GM19035 (cell line): ENCODE measurements around the gene DNAAF2.
"Not testable (repeated sequence)": the region's sequence is repeated elsewhere in the genome, so short reads cannot be mapped to it uniquely, and the experiment has no call there.

ENCODE experiments used
- ATAC-seq: cut with Tn5 transposase; IDR thresholded peaks from one replicate; pipeline ENCODE4 v1.9.1; 2021; ENCODE audit not compliant: unreplicated experiment

DNAAF2 gene

DNA sequence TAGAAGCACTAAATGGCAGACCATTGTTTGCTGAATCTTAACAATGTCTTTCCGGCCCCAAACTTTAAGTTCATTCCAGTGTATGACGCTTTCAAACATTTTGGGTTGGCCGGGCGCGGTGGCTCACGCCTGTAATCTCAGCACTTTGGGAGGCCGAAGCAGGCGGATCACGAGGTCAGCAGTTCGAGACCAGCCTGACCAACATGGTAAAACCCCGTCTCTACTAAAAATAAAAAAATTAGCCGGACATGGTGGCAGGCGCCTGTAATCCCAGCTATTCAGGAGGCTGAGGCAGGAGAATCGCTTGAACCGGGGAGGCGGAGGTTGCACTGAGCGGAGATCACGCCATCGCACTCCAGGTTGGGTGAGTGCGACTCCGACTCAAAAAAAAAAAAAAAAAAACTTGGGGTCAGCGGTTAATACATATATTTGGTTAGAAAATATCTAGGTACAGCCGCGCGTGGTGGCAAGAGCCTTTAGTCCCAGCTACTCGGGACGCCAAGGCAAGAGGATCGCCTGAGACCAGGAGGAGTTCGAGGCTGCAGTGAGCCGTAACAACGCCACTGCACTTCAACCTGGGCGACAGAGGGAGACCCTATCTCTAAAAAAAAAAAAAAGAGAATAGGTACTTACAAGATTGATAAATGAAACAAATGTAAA is 49.9 kb downstream of the DNAAF2 start:
- not testable (repeated sequence) for ATAC-seq

DNA sequence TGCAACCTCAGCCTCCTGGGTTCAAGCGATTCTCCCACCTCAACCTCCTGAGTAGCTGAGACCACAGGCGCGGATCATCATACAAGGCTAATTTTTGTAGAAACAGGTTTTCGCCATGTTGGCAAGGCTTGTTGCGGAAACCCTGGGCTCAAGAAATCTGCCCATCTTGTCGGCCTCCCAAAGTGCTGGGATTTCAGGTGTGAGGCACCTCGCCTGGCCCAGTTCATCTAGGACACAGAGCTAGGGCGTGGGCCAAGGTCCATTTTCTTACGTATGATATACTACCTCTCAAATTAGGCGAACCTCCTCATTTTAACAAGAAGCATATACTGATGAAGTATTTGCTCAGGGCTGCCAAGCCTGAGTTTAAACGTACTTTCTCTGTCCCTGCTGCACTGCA is 51.0 kb downstream of the DNAAF2 start:
- ATAC-seq: no peak

- ATAC-seq: no peak
These were observed 51.4 kb downstream of the DNAAF2 start for GRCh38 chr14:49583629-49584028.

DNA sequence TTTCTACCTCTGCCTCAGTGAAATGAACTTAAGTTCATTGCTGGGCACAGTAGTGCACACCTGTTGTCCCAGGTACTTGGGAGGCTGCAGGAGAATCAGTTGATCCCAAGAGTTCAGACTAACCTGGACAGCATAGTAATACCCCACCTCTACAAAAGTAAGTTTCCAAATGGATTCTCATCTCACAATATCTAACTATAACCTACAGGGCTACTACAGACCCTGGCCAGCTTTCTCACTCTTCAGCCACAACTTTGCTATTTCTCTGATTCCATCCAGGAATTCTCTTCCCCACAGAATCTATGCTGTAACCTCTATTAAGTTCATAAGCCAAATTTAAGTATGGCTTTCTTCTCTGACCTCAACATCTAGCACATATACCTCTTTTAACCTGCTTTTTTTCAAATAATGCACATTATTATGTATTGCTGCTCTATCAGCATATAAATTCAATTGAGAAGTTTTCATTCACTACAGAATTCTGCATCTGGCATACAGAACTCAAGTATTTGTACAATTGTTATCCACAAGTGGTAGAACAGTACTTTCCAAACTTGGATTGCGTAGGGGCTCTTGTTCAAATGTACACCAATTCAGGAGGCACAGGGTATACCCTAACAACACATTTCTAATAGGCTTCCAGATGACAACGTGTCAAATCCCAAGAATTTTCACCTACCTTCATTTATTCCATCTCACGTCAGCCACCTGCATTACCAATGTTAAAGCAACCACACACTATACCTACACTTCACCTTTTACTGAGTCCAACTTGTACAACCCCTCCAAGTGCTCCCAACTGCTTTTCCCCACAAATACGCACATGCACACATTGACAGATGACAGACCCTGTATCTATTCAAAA is 52.7 kb downstream of the DNAAF2 start:
- no peak for ATAC-seq

DNA sequence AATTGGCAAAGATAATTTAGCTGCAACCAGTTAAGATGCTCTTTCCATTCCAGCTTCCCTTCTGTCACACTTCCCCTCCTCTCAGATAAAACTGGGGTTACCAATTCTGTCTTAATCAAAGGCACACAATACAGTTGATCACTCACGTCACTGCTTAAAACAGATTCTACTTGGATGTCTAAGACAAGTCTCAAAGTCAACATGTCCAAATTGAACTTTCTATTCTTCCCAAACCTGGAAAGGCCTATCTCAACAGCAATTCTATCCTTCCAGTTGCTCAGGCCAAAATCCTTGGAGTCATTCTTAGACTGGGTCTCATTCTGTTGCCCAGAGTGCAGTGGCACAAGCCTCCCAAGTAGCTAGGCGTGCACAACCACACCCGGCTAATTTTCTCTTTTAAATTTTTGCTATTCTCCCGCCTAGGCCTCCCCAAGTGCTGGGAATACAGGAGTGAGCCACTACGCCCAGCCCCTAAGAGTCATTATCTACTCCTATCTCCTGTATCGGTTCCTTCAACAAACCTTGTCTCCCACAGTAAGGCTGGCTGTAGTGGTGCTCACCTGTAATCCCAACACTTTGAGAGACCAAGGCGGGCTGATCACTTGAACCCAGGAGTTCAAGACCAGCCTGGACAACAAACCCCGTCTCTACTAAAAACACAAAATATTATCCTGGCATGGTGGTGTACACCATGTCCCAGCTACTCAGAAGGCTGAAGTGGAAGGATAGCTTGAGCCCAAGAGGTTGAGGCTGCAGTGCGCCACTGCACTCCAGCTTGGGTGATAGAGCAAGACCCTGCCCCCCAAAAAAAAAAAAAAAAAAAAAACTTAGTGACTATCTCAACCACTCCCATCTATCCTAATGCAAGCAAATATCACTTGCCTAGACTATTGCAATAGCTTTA is 53.6 kb downstream of the DNAAF2 start:
- ATAC-seq: no peak

DNA sequence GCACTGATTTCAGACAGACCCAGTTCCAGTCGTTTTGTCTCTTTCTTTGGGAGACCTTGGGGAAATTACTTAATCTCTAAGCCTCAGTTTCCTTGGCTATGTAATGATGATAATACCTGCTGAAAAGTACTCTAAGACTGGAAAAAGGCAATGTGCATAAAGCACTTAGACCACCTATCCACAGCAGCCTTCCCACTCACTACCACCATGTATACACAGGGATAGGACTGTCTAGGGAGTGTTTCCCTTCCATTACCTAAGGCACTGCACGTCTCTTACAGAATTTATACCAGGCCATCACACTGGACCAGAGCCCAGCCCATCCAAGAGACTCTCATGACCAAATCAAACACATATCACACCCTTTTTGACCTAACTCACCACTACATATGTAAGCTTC is 55.2 kb downstream of the DNAAF2 start:
- no peak for ATAC-seq

GRCh38 chr14:49578141-49578540 is 56.9 kb downstream of the DNAAF2 start:
- no peak for ATAC-seq
